ENCODE measurements around the gene PTPN14. TPM values are rescaled to one million over a fixed set of nuclear protein-coding genes. Genes with fewer than 3 reads are reported as not detected.
A peak's percentile ranks its signal among the peaks of the same experiment; 100 is the strongest.

Gene PTPN14
- total and polyA plus RNA-seq, 2 experiments from 2014 or later, result 18.7 to 70.2 TPM

DNA sequence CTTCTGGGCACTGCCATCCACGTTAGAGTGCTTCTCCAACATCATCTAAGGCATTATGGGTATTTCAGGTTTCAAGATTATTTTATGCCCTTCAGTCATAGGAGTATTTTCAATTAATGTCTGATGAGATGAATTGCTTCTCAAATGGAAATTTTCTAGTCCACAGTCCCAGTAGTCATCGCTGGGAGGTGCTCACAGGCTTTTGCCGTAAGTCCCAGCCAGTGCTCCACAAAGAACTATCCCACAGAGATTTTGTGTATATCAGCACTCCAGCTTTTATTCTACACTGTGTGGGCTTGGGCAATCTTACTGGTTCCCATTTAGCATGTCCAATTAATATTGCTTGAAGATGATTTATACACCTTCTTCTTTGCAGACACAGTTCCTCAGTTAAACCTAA is 209.5 kb downstream of the PTPN14 start:
- H3K4me1 Mint-ChIP-seq, result peaks cover 19% of the 10 kb centered on the region

DNA sequence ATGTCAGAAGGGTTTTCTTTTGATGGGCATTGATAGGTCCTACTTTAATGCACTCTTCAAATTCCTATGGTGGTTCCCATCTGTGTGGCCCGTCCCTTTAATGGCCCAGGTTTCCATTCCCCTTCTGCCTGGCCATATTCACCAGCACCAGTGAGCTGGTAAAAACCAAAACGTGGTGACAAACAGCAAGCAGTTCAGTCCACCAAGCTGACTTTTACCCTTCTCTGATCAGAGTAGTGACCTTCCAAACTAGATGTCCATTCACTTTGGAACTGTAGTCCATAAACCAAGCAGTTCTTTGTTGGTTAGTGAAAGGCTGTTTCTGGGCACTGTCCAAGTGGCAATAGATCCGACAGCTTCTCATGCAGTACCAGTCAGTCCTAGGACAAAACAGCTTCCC is 209.9 kb downstream of the PTPN14 start:
- H2AFZ ChIP-seq, result no peak overlapping the region
- no peaks in the 10 kb centered on the region for H3K27me3 ChIP-seq (ENCODE audit: insufficient read depth)
- Mint-ChIP-seq H3K27ac (no peak overlapping the region; the same call in 1 of the 2 replicates), H3K4me3 (no peak overlapping the region), H3K36me3 (ENCODE audit: low read depth) (peaks cover 31% of the 10 kb centered on the region), H3K9me3 (peaks cover 11% of the 10 kb centered on the region; the same call in 2 of the 3 replicates), H3K4me1 (peaks cover 19% of the 10 kb centered on the region), H3K27me3 (ENCODE audit: insufficient read depth, low read depth, poor library complexity) (peaks cover 2% of the 10 kb centered on the region)
- no peaks in the 10 kb centered on the region for H4K20me1 ChIP-seq (replicated peaks; ENCODE audit: insufficient read depth)
- 0 out of 2 replicates have a peak, but pooled peaks cover 10% of the 10 kb centered on the region for H3K9me2 ChIP-seq (ENCODE audit: insufficient read depth)
- DNase-seq (ENCODE audit: low spot score), result no peak
- H3K27ac ChIP-seq (ENCODE audit: low read depth), result no peak overlapping the region
- no peak overlapping the region for H3K4me2 ChIP-seq
- no peaks in the 10 kb centered on the region; the same call in 1 of the 2 replicates for H3F3A ChIP-seq (replicated peaks; ENCODE audit: low read depth)
- no peaks in the 10 kb centered on the region; the same call in 1 of the 2 replicates for H3K36me3 ChIP-seq (ENCODE audit: insufficient read depth)
- peaks cover 14% of the 10 kb centered on the region for H3K4me1 ChIP-seq (ENCODE audit: insufficient read depth)
- no peak for ATAC-seq
- H3K4me3 ChIP-seq, result no peak overlapping the region
- TF ChIP-seq, protein P1, sequence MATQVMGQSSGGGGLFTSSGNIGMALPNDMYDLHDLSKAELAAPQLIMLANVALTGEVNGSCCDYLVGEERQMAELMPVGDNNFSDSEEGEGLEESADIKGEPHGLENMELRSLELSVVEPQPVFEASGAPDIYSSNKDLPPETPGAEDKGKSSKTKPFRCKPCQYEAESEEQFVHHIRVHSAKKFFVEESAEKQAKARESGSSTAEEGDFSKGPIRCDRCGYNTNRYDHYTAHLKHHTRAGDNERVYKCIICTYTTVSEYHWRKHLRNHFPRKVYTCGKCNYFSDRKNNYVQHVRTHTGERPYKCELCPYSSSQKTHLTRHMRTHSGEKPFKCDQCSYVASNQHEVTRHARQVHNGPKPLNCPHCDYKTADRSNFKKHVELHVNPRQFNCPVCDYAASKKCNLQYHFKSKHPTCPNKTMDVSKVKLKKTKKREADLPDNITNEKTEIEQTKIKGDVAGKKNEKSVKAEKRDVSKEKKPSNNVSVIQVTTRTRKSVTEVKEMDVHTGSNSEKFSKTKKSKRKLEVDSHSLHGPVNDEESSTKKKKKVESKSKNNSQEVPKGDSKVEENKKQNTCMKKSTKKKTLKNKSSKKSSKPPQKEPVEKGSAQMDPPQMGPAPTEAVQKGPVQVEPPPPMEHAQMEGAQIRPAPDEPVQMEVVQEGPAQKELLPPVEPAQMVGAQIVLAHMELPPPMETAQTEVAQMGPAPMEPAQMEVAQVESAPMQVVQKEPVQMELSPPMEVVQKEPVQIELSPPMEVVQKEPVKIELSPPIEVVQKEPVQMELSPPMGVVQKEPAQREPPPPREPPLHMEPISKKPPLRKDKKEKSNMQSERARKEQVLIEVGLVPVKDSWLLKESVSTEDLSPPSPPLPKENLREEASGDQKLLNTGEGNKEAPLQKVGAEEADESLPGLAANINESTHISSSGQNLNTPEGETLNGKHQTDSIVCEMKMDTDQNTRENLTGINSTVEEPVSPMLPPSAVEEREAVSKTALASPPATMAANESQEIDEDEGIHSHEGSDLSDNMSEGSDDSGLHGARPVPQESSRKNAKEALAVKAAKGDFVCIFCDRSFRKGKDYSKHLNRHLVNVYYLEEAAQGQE (IDR thresholded peaks at IDR 0.05; ENCODE audit: unreplicated experiment), result no peak
- no peak for TF ChIP-seq NANOG (IDR thresholded peaks at IDR 0.05; ENCODE audit: borderline replicate concordance)
- no peak for TF ChIP-seq ZNF331 (CRISPR knock-in tag; IDR thresholded peaks at IDR 0.05; ENCODE audit: low read depth)
- no peak for TF ChIP-seq POLR2AphosphoS5 (IDR thresholded peaks at IDR 0.05; ENCODE audit: low read depth)
- H3K79me2 ChIP-seq (replicated peaks; ENCODE audit: insufficient read depth), result no peaks in the 10 kb centered on the region

More for the DNA sequence above, 209.5 kb downstream of the PTPN14 start:
- no peak for ATAC-seq
- Histone ChIP-seq H2AFZ (no peak overlapping the region), H3K4me2 (no peak overlapping the region), H3K36me3 (ENCODE audit: insufficient read depth) (peaks cover 2% of the 10 kb centered on the region; the same call in 1 of the 2 replicates), H3K4me1 (ENCODE audit: insufficient read depth) (peaks cover 14% of the 10 kb centered on the region), H3K79me2 (replicated peaks; ENCODE audit: insufficient read depth) (no peaks in the 10 kb centered on the region), H3K27me3 (ENCODE audit: insufficient read depth) (no peaks in the 10 kb centered on the region), H3K27ac (ENCODE audit: low read depth) (no peak overlapping the region), H3F3A (replicated peaks; ENCODE audit: low read depth) (no peaks in the 10 kb centered on the region; the same call in 1 of the 2 replicates), H3K9me2 (ENCODE audit: insufficient read depth) (0 out of 2 replicates have a peak, but pooled peaks cover 10% of the 10 kb centered on the region), H3K4me3 (no peak overlapping the region), H4K20me1 (replicated peaks; ENCODE audit: insufficient read depth) (no peaks in the 10 kb centered on the region)
- Mint-ChIP-seq H3K27me3 (ENCODE audit: insufficient read depth, low read depth, poor library complexity) (peaks cover 2% of the 10 kb centered on the region), H3K9me3 (peaks cover 11% of the 10 kb centered on the region; the same call in 2 of the 3 replicates), H3K4me3 (no peak overlapping the region), H3K27ac (no peak overlapping the region), H3K36me3 (ENCODE audit: low read depth) (peaks cover 31% of the 10 kb centered on the region)
- TF ChIP-seq CTCF (conservative IDR thresholded peaks at IDR 0.05; ENCODE audit: low read depth in 2 of 2) (peak; percentile 19 to 46), JUNB (IDR thresholded peaks at IDR 0.05; ENCODE audit: unreplicated experiment) (no peak)
- no peak for DNase-seq (ENCODE audit: low spot score)

Data from GM23338 (cell line).